ENCODE measurements around the gene TFR2.

The TFR2 gene

GRCh38 chr7:100641463-100641859 lies at the start of gene TFR2:
TSS of gene TFR2 (minus strand) at chr7:100641552. CDS start at chr7:100641509, 43 bp downstream.
- no peak within 1 kb of the TSS for H3K4me3 ChIP-seq (ENCODE audit: low read depth, low read length)
- no peak for DNase-seq (ENCODE audit: low read depth, low spot score)

DNA sequence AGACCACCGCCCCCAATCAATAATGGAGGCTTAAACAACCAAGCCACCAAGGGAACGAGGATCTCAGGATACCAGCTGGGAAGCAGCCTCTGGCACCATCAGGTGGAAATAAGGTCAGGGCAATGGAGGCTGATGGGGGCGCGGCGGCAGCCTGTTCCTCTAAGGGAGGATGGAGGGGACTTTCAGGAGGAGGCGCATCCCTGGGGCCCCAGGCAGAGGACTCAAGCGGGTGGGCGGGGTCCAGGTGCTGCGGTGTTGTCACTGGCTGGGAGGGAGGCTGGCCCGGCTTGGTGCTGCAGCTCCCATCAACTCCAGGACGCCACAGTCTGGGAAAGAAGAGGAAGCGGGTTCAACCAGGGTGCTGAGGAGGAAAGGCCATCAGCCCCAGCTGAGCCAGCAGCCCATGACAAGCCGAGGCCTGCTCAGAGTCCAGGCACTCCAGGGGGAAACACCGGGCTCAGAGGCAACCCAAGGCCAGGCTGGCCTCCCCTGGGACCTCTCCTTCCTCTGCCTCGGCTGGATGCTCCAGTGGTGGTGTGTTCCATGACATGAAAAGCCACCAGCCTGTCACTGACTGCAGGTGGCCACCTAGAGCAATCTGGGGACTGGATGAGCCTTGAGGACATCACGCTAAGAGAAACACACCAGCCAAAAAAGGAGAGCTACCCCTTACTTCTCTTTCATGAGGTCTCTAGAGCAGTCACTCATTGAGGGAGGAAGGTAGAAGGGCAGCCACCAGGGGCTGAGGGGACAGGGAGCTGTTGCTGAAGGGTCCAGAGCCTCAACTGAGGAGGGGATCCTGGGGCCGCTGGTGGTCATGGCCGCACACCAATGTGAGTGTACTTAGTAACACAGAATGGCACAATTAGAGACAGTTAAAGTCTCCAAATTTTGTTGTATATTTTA lies 48.1 kb upstream of the TFR2 start:
- ChIA-PET CTCF (interaction anchor here (0.6 to 8.2 kb wide), 14 partner anchors 9 to 224 kb away, joined by 3 to 180 read pairs (median 10); partner anchors contain the start of genes PCOLCE, POP7 and SLC12A9), POLR2A (interaction anchor here (0.6 to 0.7 kb wide), 2 partner anchors 16 to 224 kb away, joined by 3 read pairs; no protein-coding TSS in a partner anchor)
- H3K4me3 ChIP-seq (ENCODE audit: low read depth, low read length), result no peak overlapping the region
- no peak for DNase-seq (ENCODE audit: low read depth, low spot score)
- TF ChIP-seq CTCF (IDR thresholded peaks at IDR 0.05; ENCODE audit: insufficient read depth, low read length, missing control alignments), result no peak

More at GRCh38 chr7:100641463-100641859, at the start of gene TFR2:
- TF ChIP-seq CTCF (IDR thresholded peaks at IDR 0.05; ENCODE audit: insufficient read depth, low read length, missing control alignments), result no peak
- ChIA-PET CTCF (no interaction called here), POLR2A (no interaction called here)

DNA sequence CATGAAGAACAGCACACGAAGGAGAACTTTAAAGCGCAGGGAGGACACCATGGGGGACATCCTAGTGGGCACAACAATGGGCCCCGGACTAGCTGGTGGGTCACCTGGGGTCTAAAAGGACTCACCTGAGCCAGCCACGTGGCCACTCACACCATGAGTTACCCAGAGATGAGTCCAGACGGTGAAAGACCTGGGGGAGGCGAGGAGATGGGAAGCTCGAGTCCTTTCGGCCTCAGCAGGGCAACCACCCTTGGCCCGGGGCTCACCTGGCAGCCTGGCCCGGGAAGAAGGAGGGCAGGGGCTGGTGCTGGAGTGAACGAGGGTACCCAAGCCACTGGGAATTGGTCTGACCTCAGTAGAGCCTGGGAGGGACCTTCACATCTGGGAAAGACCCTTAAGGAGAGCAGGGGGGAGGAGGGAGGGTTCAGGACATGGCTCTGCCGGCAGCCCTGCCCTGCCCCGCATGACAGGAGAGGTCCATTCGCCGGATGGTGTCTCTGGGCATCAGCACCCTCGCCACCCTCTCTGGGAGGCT lies 47.0 kb upstream of the TFR2 start:
- DNase-seq (ENCODE audit: low read depth, low spot score), result no peak
- POLR2A ChIA-PET, result no interaction called here
- no peak for TF ChIP-seq CTCF (IDR thresholded peaks at IDR 0.05; ENCODE audit: insufficient read depth, low read length, missing control alignments)
- CTCF ChIA-PET, result interaction anchor here (1.0 to 8.2 kb wide), 7 partner anchors 8 to 163 kb away, joined by 3 to 180 read pairs (median 65); partner anchors contain the start of genes POP7 and SLC12A9
- H3K4me3 ChIP-seq (ENCODE audit: low read depth, low read length), result no peak overlapping the region

DNA sequence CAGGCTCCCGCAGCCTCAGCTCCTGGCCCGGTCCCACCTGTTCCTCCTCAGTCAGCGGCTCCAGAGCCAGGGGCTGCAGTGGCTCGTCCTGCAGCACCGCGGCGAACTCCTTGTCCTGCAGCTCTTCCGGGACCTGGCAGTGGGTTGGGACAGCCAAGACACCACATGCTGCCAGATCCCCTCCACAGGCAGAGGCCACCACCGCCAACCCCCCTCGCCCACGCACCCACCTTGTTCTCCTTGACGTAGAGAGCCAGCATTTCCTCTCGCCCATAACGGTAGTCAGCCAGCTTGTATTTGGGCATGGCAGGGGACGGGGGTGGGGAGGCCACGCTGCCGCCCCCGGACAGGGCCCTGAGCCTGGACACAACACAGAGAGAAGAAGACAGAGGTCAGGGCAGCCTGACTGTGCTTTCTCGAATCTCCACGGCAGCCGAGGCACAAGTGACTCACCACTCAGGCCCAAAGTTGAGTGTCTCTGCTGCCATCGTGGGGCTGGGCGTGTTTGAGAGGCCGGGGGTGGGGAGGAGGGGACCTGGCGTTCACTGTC lies 46.5 kb upstream of the TFR2 start:
- POLR2A ChIA-PET, result no interaction called here
- no peak for DNase-seq (ENCODE audit: low read depth, low spot score)
- CTCF ChIA-PET, result interaction anchor here (0.8 to 8.2 kb wide), 6 partner anchors 8 to 218 kb away, joined by 3 to 180 read pairs (median 40); partner anchors contain the start of genes POP7 and SLC12A9
- TF ChIP-seq CTCF (IDR thresholded peaks at IDR 0.05; ENCODE audit: insufficient read depth, low read length, missing control alignments), result no peak
- H3K4me3 ChIP-seq (ENCODE audit: low read depth, low read length), result no peak overlapping the region

- CTCF ChIA-PET, result interaction anchor here (0.8 to 8.2 kb wide), 6 partner anchors 7 to 218 kb away, joined by 3 to 180 read pairs (median 40); partner anchors contain the start of genes POP7 and SLC12A9
- POLR2A ChIA-PET, result no interaction called here
- no peak for TF ChIP-seq CTCF (IDR thresholded peaks at IDR 0.05; ENCODE audit: insufficient read depth, low read length, missing control alignments)
- H3K4me3 ChIP-seq (ENCODE audit: low read depth, low read length), result no peak overlapping the region
- no peak for DNase-seq (ENCODE audit: low read depth, low spot score)
Observed at GRCh38 chr7:100687261-100687660, 45.9 kb upstream of the TFR2 start.

DNA sequence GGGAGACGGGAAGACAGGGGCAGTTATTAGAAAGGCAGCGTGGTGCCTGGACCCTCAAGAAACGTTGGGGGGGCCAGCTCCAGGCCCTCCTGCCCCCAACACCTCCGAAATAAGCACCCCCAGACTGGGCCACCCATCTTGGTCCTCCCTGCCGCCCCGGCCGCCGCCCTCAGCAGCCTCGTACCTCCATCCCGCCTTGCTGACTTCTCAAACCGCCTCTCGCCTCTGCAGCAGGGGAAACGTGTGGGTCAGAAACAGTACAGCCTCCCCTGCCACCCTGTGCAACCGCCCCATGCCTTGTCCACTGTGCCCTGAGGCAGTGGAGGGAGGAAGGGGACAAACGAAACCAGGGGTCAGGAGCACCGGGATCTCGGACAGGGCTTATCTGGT lies 45.5 kb upstream of the TFR2 start:
- POLR2A ChIA-PET, result no interaction called here
- CTCF ChIA-PET, result interaction anchor here (7.9 kb wide), 1 partner anchor 165 kb away, joined by 76 read pairs; the partner anchor contains the start of gene SLC12A9
- DNase-seq (ENCODE audit: low read depth, low spot score), result no peak
- no peak for TF ChIP-seq CTCF (IDR thresholded peaks at IDR 0.05; ENCODE audit: insufficient read depth, low read length, missing control alignments)
- no peak overlapping the region for H3K4me3 ChIP-seq (ENCODE audit: low read depth, low read length)

Data from AG04449 (cell line).